Ishikawa (cell line): Measurements from ENCODE around the gene AGPAT4.

Experiments used
- CEBPB ChIP-seq: IDR thresholded peaks from 2 replicates; pipeline ENCODE4 v1.6.1; 2012
- CREB1 ChIP-seq: IDR thresholded peaks from 2 replicates; pipeline ENCODE4 v1.6.1; 2012; ENCODE audit warnings: low read depth
- EGR1 ChIP-seq: IDR thresholded peaks from 2 replicates; pipeline ENCODE4 v1.6.1; 2012
- EP300 ChIP-seq: IDR thresholded peaks from 2 replicates; pipeline ENCODE4 v1.6.1; 2012; ENCODE audit warnings: borderline replicate concordance
- FOXM1 ChIP-seq: IDR thresholded peaks from 2 replicates; pipeline ENCODE4 v1.6.1; 2012; ENCODE audit warnings: low read depth, borderline replicate concordance
- MAX ChIP-seq: IDR thresholded peaks from 2 replicates; pipeline ENCODE4 v1.6.1; 2012
- NFIC ChIP-seq: IDR thresholded peaks from 2 replicates; pipeline ENCODE4 v1.6.1; 2012
- RAD21 ChIP-seq: IDR thresholded peaks from 2 replicates; pipeline ENCODE4 v1.6.1; 2012; ENCODE audit warnings: low read depth
- REST ChIP-seq: IDR thresholded peaks from 2 replicates; pipeline ENCODE4 v1.6.1; 2012; ENCODE audit warnings: low read depth, mild to moderate bottlenecking
- TAF1 ChIP-seq: IDR thresholded peaks from 2 replicates; pipeline ENCODE4 v1.6.1; 2012; ENCODE audit warnings: low read depth, mild to moderate bottlenecking
- TCF12 ChIP-seq: IDR thresholded peaks from 2 replicates; pipeline ENCODE4 v1.6.1; 2012; ENCODE audit warnings: low read depth
- TEAD4 ChIP-seq: IDR thresholded peaks from 2 replicates; pipeline ENCODE4 v1.6.1; 2012
- USF1 ChIP-seq: IDR thresholded peaks from 2 replicates; pipeline ENCODE4 v1.6.1; 2012
- YY1 ChIP-seq: IDR thresholded peaks from 2 replicates; pipeline ENCODE4 v1.6.1; 2012; ENCODE audit warnings: low read depth
- ZBTB7A ChIP-seq: IDR thresholded peaks from 2 replicates; pipeline ENCODE4 v1.6.1; 2012; ENCODE audit warnings: low read depth

Gene AGPAT4

GRCh38 chr6:161152527-161152862 lies 121.4 kb downstream of the AGPAT4 start:
- no peak for TF ChIP-seq CREB1
- TF ChIP-seq TAF1, result no peak

GRCh38 chr6:161151660-161152526 lies 122.0 kb downstream of the AGPAT4 start:
- TF ChIP-seq TEAD4, result no peak
- TF ChIP-seq EP300, result no peak
- no peak for TF ChIP-seq MAX
- TF ChIP-seq USF1, result no peak
- TF ChIP-seq FOXM1, result no peak
- TF ChIP-seq CEBPB, result no peak
- no peak for TF ChIP-seq RAD21
- TF ChIP-seq NFIC, result no peak
- TF ChIP-seq TCF12, result no peak
- no peak for TF ChIP-seq REST
- no peak for TF ChIP-seq TAF1
- no peak for TF ChIP-seq CREB1
- TF ChIP-seq EGR1, result no peak
- TF ChIP-seq ZBTB7A, result no peak
- no peak for TF ChIP-seq YY1

GRCh38 chr6:161151059-161151645 lies 122.7 kb downstream of the AGPAT4 start:
- TF ChIP-seq REST, result no peak
- TF ChIP-seq RAD21, result no peak
- TF ChIP-seq USF1, result no peak
- TF ChIP-seq FOXM1, result no peak

- TF ChIP-seq CREB1 (no peak), TCF12 (no peak), USF1 (no peak), ZBTB7A (no peak), YY1 (no peak)
Observed at GRCh38 chr6:161150566-161150965, 123.3 kb downstream of the AGPAT4 start.

- TF ChIP-seq TAF1 (no peak), CEBPB (no peak), RAD21 (no peak), REST (no peak)
Observed at GRCh38 chr6:161150136-161150535, 123.7 kb downstream of the AGPAT4 start.
